Effector CD8-positive, alpha-beta T cell (primary cell): ENCODE data around the gene NOXA1.
A peak's percentile ranks its signal among the peaks of the same experiment; 100 is the strongest.

Source experiments
- DNase-seq: peaks from one replicate; lab custom pipeline; 2025; lab: John Stamatoyannopoulos, UW

The NOXA1 gene

GRCh38 chr9:137438591-137439157 lies 15.5 kb downstream of the NOXA1 start:
- DNase-seq, result no peak

- no peak for DNase-seq
These were observed 16.0 kb downstream of the NOXA1 start for GRCh38 chr9:137439158-137439714.

- DNase-seq, result no peak
These were observed 18.2 kb downstream of the NOXA1 start, which contains the start of gene ENTPD8 for GRCh38 chr9:137441289-137441934. TSS of gene ENTPD8 (minus strand) at chr9:137441357. CDS start at chr9:137438285, 3,072 bp downstream.

- no peak for DNase-seq
These were observed 18.7 kb downstream of the NOXA1 start for GRCh38 chr9:137441935-137442321.

- DNase-seq, result no peak
These were observed 21.1 kb downstream of the NOXA1 start for GRCh38 chr9:137444106-137444790.

GRCh38 chr9:137445275-137445807 lies 22.1 kb downstream of the NOXA1 start:
- peak; percentile 73 for DNase-seq

GRCh38 chr9:137445930-137446431 lies 22.8 kb downstream of the NOXA1 start:
- no peak for DNase-seq

- no peak for DNase-seq
These were observed 23.8 kb downstream of the NOXA1 start for GRCh38 chr9:137446851-137447471.

- DNase-seq, result no peak
These were observed 24.8 kb downstream of the NOXA1 start for GRCh38 chr9:137447722-137448601.

GRCh38 chr9:137448602-137448962 lies 25.4 kb downstream of the NOXA1 start:
- no peak for DNase-seq

GRCh38 chr9:137449081-137449844 lies 26.1 kb downstream of the NOXA1 start:
- DNase-seq, result no peak

- DNase-seq, result peak; percentile 58
These were observed 26.8 kb downstream of the NOXA1 start for GRCh38 chr9:137449931-137450538.

- peak; percentile 67 for DNase-seq
These were observed 27.5 kb downstream of the NOXA1 start for GRCh38 chr9:137450539-137451222.

- peak; percentile 32 for DNase-seq
These were observed 28.2 kb downstream of the NOXA1 start for GRCh38 chr9:137451264-137452005.

- DNase-seq, result no peak
These were observed 29.0 kb downstream of the NOXA1 start for GRCh38 chr9:137452006-137452760.

GRCh38 chr9:137452761-137453642 lies 29.8 kb downstream of the NOXA1 start:
- DNase-seq, result no peak

- peak; percentile 39 for DNase-seq
These were observed 30.5 kb downstream of the NOXA1 start for GRCh38 chr9:137453643-137454081.
